Astrocyte of the cerebellum (primary cell): ENCODE results near the gene APOC3.
A peak's percentile ranks its signal among the peaks of the same experiment; 100 is the strongest.

Experiments used
- DNase-seq: peaks from one replicate; pipeline ENCODE4 v3.0.0-alpha.2; 2011; ENCODE audit warnings: low read depth
- H3K4me3 ChIP-seq: 2 replicates; pipeline ENCODE4 v1.5.1; 2011; ENCODE audit warnings: mild to moderate bottlenecking, low read depth, low read length, moderate library complexity
- CTCF ChIP-seq: IDR thresholded peaks from 2 replicates; pipeline ENCODE4 v1.5.1; 2012; ENCODE audit warnings: low read length, low read depth, moderate library complexity, mild to moderate bottlenecking; ENCODE audit errors: missing control alignments
- in situ Hi-C: cut with HindIII; loops from 2 replicates; pipeline ENCODE4 v1.10.0; 2017; ENCODE audit warnings: low sequenced_read_pairs

APOC3 gene

GRCh38 chr11:116868066-116868465 lies 38.4 kb downstream of the APOC3 start:
- no peak for DNase-seq
- in situ Hi-C loops, result no loop called here

GRCh38 chr11:116869610-116870009 lies 39.9 kb downstream of the APOC3 start:
- no peak for DNase-seq
- no peak for TF ChIP-seq CTCF
- H3K4me3 ChIP-seq, result no peak overlapping the region
- in situ Hi-C loops, result no loop called here

More at GRCh38 chr11:116868066-116868465, 38.4 kb downstream of the APOC3 start:
- H3K4me3 ChIP-seq, result no peak overlapping the region
- TF ChIP-seq CTCF, result no peak

GRCh38 chr11:116870054-116870453 lies 40.3 kb downstream of the APOC3 start:
- in situ Hi-C loops, result no loop called here
- no peak for TF ChIP-seq CTCF
- no peak overlapping the region for H3K4me3 ChIP-seq
- no peak for DNase-seq

GRCh38 chr11:116871248-116871647 lies 41.5 kb downstream of the APOC3 start:
- DNase-seq, result peak; percentile 53
- H3K4me3 ChIP-seq, result no peak overlapping the region
- no peak for TF ChIP-seq CTCF
- in situ Hi-C loops, result no loop called here

- DNase-seq, result no peak
- no peak overlapping the region for H3K4me3 ChIP-seq
- no peak for TF ChIP-seq CTCF
- in situ Hi-C loops, result no loop called here
Observed at GRCh38 chr11:116873381-116873780, 43.7 kb downstream of the APOC3 start.

GRCh38 chr11:116874251-116874650 lies 44.5 kb downstream of the APOC3 start:
- DNase-seq, result no peak
- in situ Hi-C loops, result no loop called here
- no peak overlapping the region for H3K4me3 ChIP-seq
- TF ChIP-seq CTCF, result no peak

- DNase-seq, result no peak
- no peak overlapping the region for H3K4me3 ChIP-seq
- TF ChIP-seq CTCF, result no peak
- in situ Hi-C loops, result loop anchor here (25.0 kb wide), 1 partner anchor 212 kb away; the partner anchor contains the start of gene SIK3
Observed at GRCh38 chr11:116875194-116875593, 45.5 kb downstream of the APOC3 start.
